HUES48 (cell line): ENCODE data around the gene CFAP68.
"Not testable (repeated sequence)": the region's sequence is repeated elsewhere in the genome, so short reads cannot be mapped to it uniquely, and the experiment has no call there.

Source experiments
- H3K27ac ChIP-seq: one replicate; pipeline ENCODE4 v1.7.0; 2013; ENCODE audit warnings: low read depth, low read length, inconsistent platforms
- H3K27me3 ChIP-seq: 2 replicates; pipeline ENCODE4 v1.6.1; 2013; ENCODE audit warnings: mild to moderate bottlenecking, low read length; ENCODE audit not compliant: control insufficient read depth, insufficient read depth
- H3K36me3 ChIP-seq: 2 replicates; pipeline ENCODE4 v1.6.1; 2013; ENCODE audit warnings: low read length; ENCODE audit not compliant: control insufficient read depth, insufficient read depth
- H3K4me1 ChIP-seq: 2 replicates; pipeline ENCODE4 v1.6.1; 2013; ENCODE audit warnings: mild to moderate bottlenecking, low read length; ENCODE audit not compliant: control insufficient read depth, insufficient read depth
- H3K4me3 ChIP-seq: 2 replicates; pipeline ENCODE4 v1.5.1; 2013; ENCODE audit warnings: mild to moderate bottlenecking, low read depth, low read length
- H3K9ac ChIP-seq: 2 replicates; pipeline ENCODE4 v1.6.1; 2013; ENCODE audit warnings: mild to moderate bottlenecking, low read depth, low read length, moderate library complexity
- H3K9me3 ChIP-seq: 2 replicates; pipeline ENCODE4 v1.6.1; 2013; ENCODE audit warnings: low read length; ENCODE audit not compliant: control insufficient read depth, insufficient read depth

Gene CFAP68

GRCh38 chr11:111870522-111870885 lies 8.8 kb upstream of the CFAP68 start:
- Histone ChIP-seq H3K9me3 (no peaks in the 10 kb centered on the region), H3K27me3 (no peaks in the 10 kb centered on the region), H3K4me1 (no peaks in the 10 kb centered on the region), H3K27ac (peak overlapping the region; percentile 92), H3K36me3 (peaks cover 21% of the 10 kb centered on the region), H3K4me3 (peak overlapping the region; percentile 79), H3K9ac (no peak overlapping the region; the same call in 1 of the 2 replicates)

GRCh38 chr11:111870886-111871692 lies 8.3 kb upstream of the CFAP68 start, which contains the start of gene ALG9:
TSS of gene ALG9 (minus strand) at chr11:111871581. CDS start at chr11:111871482, 99 bp downstream.
- H3K4me1 ChIP-seq, result no peaks in the 10 kb centered on the region
- peak within 1 kb of the TSS; percentile 79 for H3K4me3 ChIP-seq
- no peaks in the 10 kb centered on the region for H3K27me3 ChIP-seq
- H3K27ac ChIP-seq, result peak within 1 kb of the TSS; percentile 92
- H3K9me3 ChIP-seq, result no peaks in the 10 kb centered on the region
- peak within 1 kb of the TSS; percentile 38 for H3K9ac ChIP-seq
- peaks cover 19% of the 10 kb centered on the region for H3K36me3 ChIP-seq

GRCh38 chr11:111871693-111872161 lies 7.6 kb upstream of the CFAP68 start:
- Histone ChIP-seq H3K27me3 (no peaks in the 10 kb centered on the region), H3K36me3 (peaks cover 14% of the 10 kb centered on the region), H3K27ac (no peak overlapping the region), H3K9me3 (no peaks in the 10 kb centered on the region), H3K9ac (peak overlapping the region; percentile 38; the same call in 1 of the 2 replicates), H3K4me1 (no peaks in the 10 kb centered on the region), H3K4me3 (peak overlapping the region; percentile 79)

GRCh38 chr11:111878385-111878848 lies 924 bp upstream of the CFAP68 start:
- peaks cover 4% of the 10 kb centered on the region; the same call in 1 of the 2 replicates for H3K36me3 ChIP-seq
- no peaks in the 10 kb centered on the region for H3K27me3 ChIP-seq
- H3K4me3 ChIP-seq, result peak overlapping the region; percentile 93
- H3K27ac ChIP-seq, result peak overlapping the region; percentile 96
- H3K9ac ChIP-seq, result peak overlapping the region; percentile 74
- H3K4me1 ChIP-seq, result 0 out of 2 replicates have a peak, but pooled peaks cover 7% of the 10 kb centered on the region
- H3K9me3 ChIP-seq, result no peaks in the 10 kb centered on the region

GRCh38 chr11:111879637-111879960 lies 258 bp downstream of the CFAP68 start:
- Histone ChIP-seq H3K9me3 (no peaks in the 10 kb centered on the region), H3K27me3 (no peaks in the 10 kb centered on the region), H3K36me3 (peaks cover 4% of the 10 kb centered on the region; the same call in 1 of the 2 replicates), H3K27ac (peak overlapping the region; percentile 96), H3K4me1 (0 out of 2 replicates have a peak, but pooled peaks cover 7% of the 10 kb centered on the region), H3K4me3 (peak overlapping the region; percentile 93), H3K9ac (peak overlapping the region; percentile 90)

GRCh38 chr11:111882202-111882601 lies 2.9 kb downstream of the CFAP68 start:
- Histone ChIP-seq H3K4me3 (no peak overlapping the region), H3K36me3 (no peaks in the 10 kb centered on the region), H3K27ac (no peak overlapping the region), H3K9ac (no peak overlapping the region), H3K9me3 (no peaks in the 10 kb centered on the region), H3K4me1 (0 out of 2 replicates have a peak, but pooled peaks cover 7% of the 10 kb centered on the region), H3K27me3 (no peaks in the 10 kb centered on the region)

- H3K36me3 ChIP-seq, H3K4me1 ChIP-seq, H3K9me3 ChIP-seq, H3K9ac ChIP-seq, H3K27me3 ChIP-seq, H3K4me3 ChIP-seq, H3K27ac ChIP-seq: not testable (repeated sequence)
Observed at GRCh38 chr11:111885053-111885452, 5.7 kb downstream of the CFAP68 start.

GRCh38 chr11:111886032-111886431 lies 6.7 kb downstream of the CFAP68 start:
- H3K9ac ChIP-seq, result no peak overlapping the region
- no peaks in the 10 kb centered on the region for H3K4me1 ChIP-seq
- no peaks in the 10 kb centered on the region for H3K27me3 ChIP-seq
- no peaks in the 10 kb centered on the region for H3K36me3 ChIP-seq
- no peak overlapping the region for H3K27ac ChIP-seq
- no peaks in the 10 kb centered on the region for H3K9me3 ChIP-seq
- H3K4me3 ChIP-seq, result no peak overlapping the region

- no peaks in the 10 kb centered on the region for H3K9me3 ChIP-seq
- H3K27ac ChIP-seq, result no peak overlapping the region
- no peaks in the 10 kb centered on the region for H3K36me3 ChIP-seq
- H3K9ac ChIP-seq, result no peak overlapping the region
- H3K27me3 ChIP-seq, result no peaks in the 10 kb centered on the region
- H3K4me3 ChIP-seq, result no peak overlapping the region
- no peaks in the 10 kb centered on the region for H3K4me1 ChIP-seq
Observed at GRCh38 chr11:111886844-111887243, 7.5 kb downstream of the CFAP68 start.

GRCh38 chr11:111905411-111905810 lies 26.1 kb downstream of the CFAP68 start:
- Histone ChIP-seq H3K9ac (no peak overlapping the region), H3K27ac (no peak overlapping the region), H3K36me3 (no peaks in the 10 kb centered on the region), H3K4me3 (no peak overlapping the region), H3K27me3 (no peaks in the 10 kb centered on the region), H3K9me3 (no peaks in the 10 kb centered on the region), H3K4me1 (no peaks in the 10 kb centered on the region)

- no peaks in the 10 kb centered on the region for H3K36me3 ChIP-seq
- no peak overlapping the region for H3K4me3 ChIP-seq
- no peaks in the 10 kb centered on the region for H3K9me3 ChIP-seq
- peaks cover 3% of the 10 kb centered on the region for H3K4me1 ChIP-seq
- H3K9ac ChIP-seq, result no peak overlapping the region
- no peaks in the 10 kb centered on the region for H3K27me3 ChIP-seq
- no peak overlapping the region for H3K27ac ChIP-seq
Observed at GRCh38 chr11:111906680-111907079, 27.3 kb downstream of the CFAP68 start.
